ENCODE results near the gene SMIM13.

- TF ChIP-seq MXI1 (IDR thresholded peaks at IDR 0.05; ENCODE audit: borderline replicate concordance, low read depth, low read length) (no peak), CTCF (conservative IDR thresholded peaks at IDR 0.05; ENCODE audit: low read depth, low read length) (no peak), POLR2A (IDR thresholded peaks at IDR 0.05; ENCODE audit: low read depth, low read length) (no peak), SMC3 (IDR thresholded peaks at IDR 0.05; ENCODE audit: low read depth, low read length) (no peak), FOS (IDR thresholded peaks at IDR 0.05; ENCODE audit: low read depth, low read length) (no peak)
Measured at GRCh38 chr6:11149551-11149950, 55.9 kb downstream of the SMIM13 start.
